SK-N-MC (cell line): ENCODE measurements around the gene TYMS.

ENCODE experiments used
- DNase-seq: peaks from one replicate; pipeline ENCODE4 v3.0.0-alpha.2; 2011; ENCODE audit warnings: low read depth, low spot score
- H3K27ac ChIP-seq: fragments of 200-600 bp; sonication (generic); 2 replicates; pipeline ENCODE4 v1.5.1; 2016; ENCODE audit warnings: mixed run types
- H3K36me3 ChIP-seq: fragments of 200-600 bp; sonication (generic); 2 replicates; pipeline ENCODE4 v1.6.1; 2017; ENCODE audit warnings: antibody characterized with exemption, low read length, mixed read lengths; ENCODE audit not compliant: insufficient read depth
- H3K4me3 ChIP-seq: fragments of 200-600 bp; sonication (generic); 2 replicates; pipeline ENCODE4 v1.5.1; 2016
- H3K9ac ChIP-seq: fragments of 200-600 bp; sonication (generic); 2 replicates; pipeline ENCODE4 v1.8.0; 2017; ENCODE audit warnings: mixed run types, mixed read lengths; ENCODE audit not compliant: insufficient read length
- H3K9me3 ChIP-seq: fragments of 200-600 bp; sonication (generic); 2 replicates; pipeline ENCODE4 v1.6.1; 2017; ENCODE audit warnings: low read depth, mild to moderate bottlenecking, antibody characterized with exemption, low read length, moderate library complexity, mixed read lengths
- EZH2 ChIP-seq: fragments of 200-600 bp; sonication (generic); IDR thresholded peaks from one replicate; pipeline ENCODE4 v1.6.1; 2017; ENCODE audit warnings: antibody characterized with exemption
- FOXP2 ChIP-seq: optimal IDR thresholded peaks from 2 replicates; pipeline ENCODE3; 2011; ENCODE audit warnings: mild to moderate bottlenecking, moderate library complexity; ENCODE audit not compliant: insufficient read depth; ENCODE audit errors: extremely low read length, control extremely low read depth
- POLR2AphosphoS5 ChIP-seq: IDR thresholded peaks from 2 replicates; pipeline ENCODE4 v1.6.1; 2012; ENCODE audit warnings: mild to moderate bottlenecking, low read depth, low read length, borderline replicate concordance

Gene TYMS

DNA sequence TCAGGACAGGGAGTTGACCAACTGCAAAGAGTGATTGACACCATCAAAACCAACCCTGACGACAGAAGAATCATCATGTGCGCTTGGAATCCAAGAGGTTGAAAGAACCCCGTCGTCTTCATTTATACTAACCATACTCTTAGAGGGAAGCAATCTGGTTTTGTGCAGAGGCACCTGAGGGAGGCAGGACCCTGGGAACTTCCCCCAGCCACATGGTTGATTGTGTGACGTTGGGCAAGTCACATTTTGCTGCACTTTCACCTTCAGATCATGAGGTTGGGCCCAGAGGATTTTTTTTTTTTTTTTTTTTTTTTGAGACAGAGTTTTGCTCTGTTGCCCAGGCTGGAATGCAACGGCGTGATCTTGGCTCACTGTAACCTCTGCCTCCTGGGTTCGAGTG is 11.6 kb downstream of the TYMS start:
- no peak for DNase-seq
- H3K4me3 ChIP-seq: no peak overlapping the region
- peaks cover 70% of the 10 kb centered on the region for H3K36me3 ChIP-seq
- H3K9ac ChIP-seq: no peak overlapping the region
- TF ChIP-seq POLR2AphosphoS5 (no peak), FOXP2 (no peak), EZH2 (no peak)
- H3K27ac ChIP-seq: no peak overlapping the region
- no peaks in the 10 kb centered on the region for H3K9me3 ChIP-seq

DNA sequence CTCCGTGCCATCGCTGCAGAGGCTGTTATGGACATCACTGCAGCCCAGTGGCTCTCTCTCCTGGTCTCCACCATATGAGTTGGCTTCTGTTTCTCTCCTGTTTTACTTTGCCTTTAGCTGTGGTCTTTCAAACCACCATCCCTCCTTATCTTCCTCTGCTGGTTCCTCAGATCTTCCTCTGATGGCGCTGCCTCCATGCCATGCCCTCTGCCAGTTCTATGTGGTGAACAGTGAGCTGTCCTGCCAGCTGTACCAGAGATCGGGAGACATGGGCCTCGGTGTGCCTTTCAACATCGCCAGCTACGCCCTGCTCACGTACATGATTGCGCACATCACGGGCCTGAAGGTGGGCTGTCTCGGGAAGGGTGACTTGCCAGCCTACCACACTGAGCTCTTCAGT is 13.1 kb downstream of the TYMS start:
- TF ChIP-seq EZH2: no peak
- no peak for TF ChIP-seq POLR2AphosphoS5
- TF ChIP-seq FOXP2: no peak
- no peak for DNase-seq
- Histone ChIP-seq H3K9me3 (no peaks in the 10 kb centered on the region), H3K9ac (no peak overlapping the region), H3K4me3 (no peak overlapping the region), H3K36me3 (peaks cover 81% of the 10 kb centered on the region), H3K27ac (no peak overlapping the region)

DNA sequence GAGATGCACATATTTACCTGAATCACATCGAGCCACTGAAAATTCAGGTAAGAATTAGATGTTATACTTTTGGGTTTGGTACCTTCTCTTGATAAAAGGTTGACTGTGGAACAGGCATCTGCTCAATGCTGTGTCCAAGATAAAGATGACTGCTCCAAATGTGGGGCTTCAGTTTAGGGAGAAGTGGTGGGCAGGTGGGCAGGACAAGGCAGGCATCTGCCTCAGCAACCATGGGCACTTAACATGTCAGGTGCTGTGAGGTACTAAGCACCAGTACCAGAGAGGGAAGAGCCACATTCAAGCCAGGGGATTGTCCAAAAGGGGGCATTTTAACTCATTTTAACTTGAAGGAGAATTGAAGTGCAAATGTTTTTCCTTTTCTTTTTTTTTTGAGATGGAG is 14.0 kb downstream of the TYMS start:
- Histone ChIP-seq H3K36me3 (peaks cover 76% of the 10 kb centered on the region), H3K27ac (no peak overlapping the region), H3K9ac (no peak overlapping the region), H3K4me3 (no peak overlapping the region), H3K9me3 (no peaks in the 10 kb centered on the region)
- DNase-seq: no peak
- TF ChIP-seq POLR2AphosphoS5 (no peak), EZH2 (no peak), FOXP2 (no peak)

DNA sequence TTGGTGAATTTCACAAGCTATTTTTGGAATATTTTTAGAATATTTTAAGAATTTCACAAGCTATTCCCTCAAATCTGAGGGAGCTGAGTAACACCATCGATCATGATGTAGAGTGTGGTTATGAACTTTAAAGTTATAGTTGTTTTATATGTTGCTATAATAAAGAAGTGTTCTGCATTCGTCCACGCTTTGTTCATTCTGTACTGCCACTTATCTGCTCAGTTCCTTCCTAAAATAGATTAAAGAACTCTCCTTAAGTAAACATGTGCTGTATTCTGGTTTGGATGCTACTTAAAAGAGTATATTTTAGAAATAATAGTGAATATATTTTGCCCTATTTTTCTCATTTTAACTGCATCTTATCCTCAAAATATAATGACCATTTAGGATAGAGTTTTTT is 15.9 kb downstream of the TYMS start:
- DNase-seq: no peak
- H3K4me3 ChIP-seq: no peak overlapping the region
- TF ChIP-seq EZH2: no peak
- TF ChIP-seq POLR2AphosphoS5: no peak
- TF ChIP-seq FOXP2: no peak
- no peak overlapping the region for H3K9ac ChIP-seq
- peaks cover 66% of the 10 kb centered on the region for H3K36me3 ChIP-seq
- no peak overlapping the region for H3K27ac ChIP-seq
- H3K9me3 ChIP-seq: no peaks in the 10 kb centered on the region

DNA sequence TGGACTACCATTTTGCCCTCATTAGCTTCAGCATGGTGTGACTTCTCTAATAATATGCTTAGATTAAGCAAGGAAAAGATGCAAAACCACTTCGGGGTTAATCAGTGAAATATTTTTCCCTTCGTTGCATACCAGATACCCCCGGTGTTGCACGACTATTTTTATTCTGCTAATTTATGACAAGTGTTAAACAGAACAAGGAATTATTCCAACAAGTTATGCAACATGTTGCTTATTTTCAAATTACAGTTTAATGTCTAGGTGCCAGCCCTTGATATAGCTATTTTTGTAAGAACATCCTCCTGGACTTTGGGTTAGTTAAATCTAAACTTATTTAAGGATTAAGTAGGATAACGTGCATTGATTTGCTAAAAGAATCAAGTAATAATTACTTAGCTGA is 16.3 kb downstream of the TYMS start:
- no peak overlapping the region for H3K4me3 ChIP-seq
- H3K9ac ChIP-seq: no peak overlapping the region
- no peaks in the 10 kb centered on the region for H3K9me3 ChIP-seq
- H3K27ac ChIP-seq: no peak overlapping the region
- no peak for DNase-seq
- peaks cover 61% of the 10 kb centered on the region for H3K36me3 ChIP-seq
- TF ChIP-seq EZH2 (no peak), POLR2AphosphoS5 (no peak), FOXP2 (no peak)

DNA sequence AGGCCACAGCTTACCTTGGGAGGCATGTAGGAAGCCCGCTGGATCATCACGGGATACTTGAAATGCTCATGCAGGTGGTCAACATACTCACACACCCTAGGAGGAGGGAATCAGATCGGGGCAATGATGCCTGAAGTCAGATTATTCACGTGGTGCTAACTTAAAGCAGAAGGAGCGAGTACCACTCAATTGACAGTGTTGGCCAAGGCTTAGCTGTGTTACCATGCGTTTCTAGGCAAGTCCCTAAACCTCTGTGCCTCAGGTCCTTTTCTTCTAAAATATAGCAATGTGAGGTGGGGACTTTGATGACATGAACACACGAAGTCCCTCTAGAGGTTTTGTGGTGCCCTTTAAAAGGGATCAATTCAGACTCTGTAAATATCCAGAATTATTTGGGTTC is 17.9 kb downstream of the TYMS start:
- no peak for DNase-seq
- TF ChIP-seq EZH2: no peak
- no peak for TF ChIP-seq POLR2AphosphoS5
- no peak for TF ChIP-seq FOXP2
- Histone ChIP-seq H3K27ac (no peak overlapping the region), H3K9ac (no peak overlapping the region), H3K36me3 (peaks cover 47% of the 10 kb centered on the region), H3K4me3 (no peak overlapping the region), H3K9me3 (no peaks in the 10 kb centered on the region)

DNA sequence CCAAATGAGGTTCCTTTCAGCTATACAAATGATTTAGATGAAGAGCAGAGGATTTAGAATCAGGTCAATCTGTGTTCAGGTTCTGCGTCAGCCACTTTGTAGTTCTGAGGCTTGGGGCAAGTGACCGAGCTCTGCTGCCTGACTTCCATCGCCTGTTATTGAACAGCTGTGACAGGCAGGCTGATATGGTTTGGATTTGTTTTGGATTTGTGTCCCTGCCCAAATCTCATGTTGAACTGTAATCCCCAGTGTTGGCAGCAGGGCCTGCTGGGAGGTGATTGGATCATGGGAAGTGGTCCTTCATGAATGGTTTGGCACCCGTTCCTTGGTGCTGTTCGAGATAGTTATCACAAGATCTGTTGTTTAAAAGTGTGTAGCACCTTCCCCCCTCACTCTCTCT is 18.6 kb downstream of the TYMS start:
- Histone ChIP-seq H3K4me3 (no peak overlapping the region), H3K36me3 (peaks cover 39% of the 10 kb centered on the region), H3K9me3 (no peaks in the 10 kb centered on the region), H3K9ac (no peak overlapping the region), H3K27ac (no peak overlapping the region)
- no peak for DNase-seq
- TF ChIP-seq EZH2 (no peak), POLR2AphosphoS5 (no peak), FOXP2 (no peak)

DNA sequence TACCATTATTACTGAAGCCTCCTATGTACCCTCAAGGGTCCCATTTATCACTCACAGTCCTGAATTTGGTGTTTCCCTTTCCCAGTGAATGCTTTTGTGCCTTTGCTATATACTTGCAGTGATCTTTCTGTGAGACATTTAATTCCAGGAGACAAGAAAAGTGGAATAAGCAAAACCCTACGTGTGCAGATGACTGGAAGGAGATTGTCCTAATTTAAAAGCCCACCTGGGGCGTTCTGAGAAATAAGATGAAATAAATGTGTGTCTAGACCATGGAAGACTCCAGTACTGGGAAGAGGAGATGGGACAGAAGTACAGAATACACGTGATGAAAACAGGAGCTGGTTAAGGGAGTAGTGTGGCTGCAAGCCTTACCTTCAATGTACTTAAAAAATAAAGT is 19.3 kb downstream of the TYMS start:
- Histone ChIP-seq H3K9ac (no peak overlapping the region), H3K9me3 (no peaks in the 10 kb centered on the region), H3K4me3 (no peak overlapping the region), H3K27ac (no peak overlapping the region), H3K36me3 (peaks cover 33% of the 10 kb centered on the region)
- no peak for TF ChIP-seq POLR2AphosphoS5
- TF ChIP-seq FOXP2: no peak
- TF ChIP-seq EZH2: no peak
- no peak for DNase-seq

DNA sequence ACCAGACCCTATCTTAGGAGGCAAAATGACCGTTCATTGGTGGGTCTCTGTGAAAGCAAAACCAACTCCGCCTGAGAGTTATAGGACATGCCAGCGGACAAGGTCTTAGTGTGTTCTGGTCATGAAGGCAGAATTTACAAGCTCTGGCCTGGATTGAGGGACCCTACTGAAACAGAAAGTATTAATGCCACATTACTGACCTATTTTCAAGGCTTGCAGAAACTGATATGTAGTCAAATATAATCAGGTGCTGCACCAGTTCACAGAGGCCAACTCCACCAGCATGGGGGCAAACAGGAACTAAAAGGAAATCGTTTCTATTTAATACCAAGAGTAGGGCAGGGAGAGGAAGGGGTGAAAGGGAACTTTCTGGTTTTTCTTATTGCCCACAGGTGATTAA is 19.7 kb downstream of the TYMS start:
- no peak for TF ChIP-seq EZH2
- TF ChIP-seq POLR2AphosphoS5: no peak
- DNase-seq: no peak

DNA sequence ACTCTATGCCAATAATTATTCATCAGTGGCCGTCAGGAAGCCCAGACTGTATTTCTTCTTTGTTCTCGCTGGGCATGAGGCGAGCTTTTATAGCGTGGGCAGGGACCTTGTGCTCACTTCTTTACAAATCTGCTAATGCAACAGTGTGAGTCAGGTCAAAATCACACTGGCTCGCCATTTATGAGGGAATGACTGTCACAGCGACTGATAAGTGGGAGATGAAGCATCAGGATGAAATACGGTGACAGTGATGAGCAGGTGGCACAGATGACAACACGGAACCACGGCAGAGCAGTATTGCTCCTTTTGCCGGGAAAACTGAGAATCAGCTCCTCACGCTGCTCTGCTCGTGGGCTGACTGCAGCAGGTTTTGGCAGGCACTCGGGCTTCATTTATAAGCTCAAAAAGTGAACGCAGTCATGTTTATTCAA is 20.5 kb downstream of the TYMS start:
- no peak for TF ChIP-seq EZH2
- no peak for TF ChIP-seq FOXP2
- no peak for TF ChIP-seq POLR2AphosphoS5
- H3K36me3 ChIP-seq: peaks cover 20% of the 10 kb centered on the region
- DNase-seq: no peak
- no peak overlapping the region for H3K27ac ChIP-seq
- H3K9me3 ChIP-seq: no peaks in the 10 kb centered on the region
- H3K9ac ChIP-seq: no peak overlapping the region
- no peak overlapping the region for H3K4me3 ChIP-seq

More for the DNA sequence above, 19.7 kb downstream of the TYMS start:
- Histone ChIP-seq H3K9me3 (no peaks in the 10 kb centered on the region), H3K4me3 (no peak overlapping the region), H3K27ac (no peak overlapping the region), H3K9ac (no peak overlapping the region), H3K36me3 (peaks cover 29% of the 10 kb centered on the region)
